Stimulated activated CD8-positive, alpha-beta memory T cell treated with anti-CD3 and anti-CD28 coated beads, Interleukin-2, amount 100 ng/mL, for 1 hour (primary cell): ENCODE data around the gene C10orf105.

Experiments used
- DNase-seq, 2 donors: peaks; one replicate each; pipeline ENCODE4 v3.0.0-alpha.2; 2020; ENCODE audit warnings: low read depth in 2 of 2

The C10orf105 gene

DNA sequence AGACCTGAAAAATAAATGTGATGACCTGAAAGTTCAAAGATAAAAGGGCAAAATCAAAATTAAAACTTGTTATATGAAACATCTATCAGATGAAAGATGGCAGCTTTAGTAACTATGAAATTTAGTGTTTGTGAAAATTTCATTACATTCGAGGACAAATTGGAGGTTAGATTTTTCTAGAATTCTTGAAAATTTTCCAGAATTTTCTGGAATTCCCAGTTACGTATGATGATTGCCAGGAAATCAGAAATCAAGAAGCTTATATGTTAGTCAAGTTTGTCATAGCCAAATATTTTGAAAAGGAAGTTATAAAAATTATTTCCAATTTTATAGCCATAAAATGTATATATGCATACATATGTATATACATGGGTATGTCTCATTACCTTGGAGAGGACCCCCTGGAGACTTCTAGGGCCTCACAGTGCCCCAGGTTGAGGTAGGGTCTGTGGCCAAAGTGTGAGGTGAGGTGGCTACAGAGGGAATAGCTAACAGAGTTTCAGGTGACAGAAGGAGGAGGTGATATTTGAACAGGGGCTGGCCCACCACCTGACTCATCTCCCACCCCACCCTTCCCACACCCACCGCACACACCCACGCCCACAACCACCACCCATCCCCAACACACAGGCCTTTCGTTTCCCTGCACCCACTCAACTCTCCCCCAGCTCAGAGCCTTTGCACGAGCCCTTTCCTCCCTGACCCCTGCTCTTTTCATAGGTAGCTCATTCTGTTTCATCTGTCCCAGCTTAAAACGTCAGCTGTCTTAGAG, 21.5 kb downstream of the C10orf105 start:
- peak; percentile 20 for DNase-seq

GRCh38 chr10:71696628-71697326, 22.8 kb downstream of the C10orf105 start:
- peak in 1 of 2 donors; percentile 48 for DNase-seq

DNA sequence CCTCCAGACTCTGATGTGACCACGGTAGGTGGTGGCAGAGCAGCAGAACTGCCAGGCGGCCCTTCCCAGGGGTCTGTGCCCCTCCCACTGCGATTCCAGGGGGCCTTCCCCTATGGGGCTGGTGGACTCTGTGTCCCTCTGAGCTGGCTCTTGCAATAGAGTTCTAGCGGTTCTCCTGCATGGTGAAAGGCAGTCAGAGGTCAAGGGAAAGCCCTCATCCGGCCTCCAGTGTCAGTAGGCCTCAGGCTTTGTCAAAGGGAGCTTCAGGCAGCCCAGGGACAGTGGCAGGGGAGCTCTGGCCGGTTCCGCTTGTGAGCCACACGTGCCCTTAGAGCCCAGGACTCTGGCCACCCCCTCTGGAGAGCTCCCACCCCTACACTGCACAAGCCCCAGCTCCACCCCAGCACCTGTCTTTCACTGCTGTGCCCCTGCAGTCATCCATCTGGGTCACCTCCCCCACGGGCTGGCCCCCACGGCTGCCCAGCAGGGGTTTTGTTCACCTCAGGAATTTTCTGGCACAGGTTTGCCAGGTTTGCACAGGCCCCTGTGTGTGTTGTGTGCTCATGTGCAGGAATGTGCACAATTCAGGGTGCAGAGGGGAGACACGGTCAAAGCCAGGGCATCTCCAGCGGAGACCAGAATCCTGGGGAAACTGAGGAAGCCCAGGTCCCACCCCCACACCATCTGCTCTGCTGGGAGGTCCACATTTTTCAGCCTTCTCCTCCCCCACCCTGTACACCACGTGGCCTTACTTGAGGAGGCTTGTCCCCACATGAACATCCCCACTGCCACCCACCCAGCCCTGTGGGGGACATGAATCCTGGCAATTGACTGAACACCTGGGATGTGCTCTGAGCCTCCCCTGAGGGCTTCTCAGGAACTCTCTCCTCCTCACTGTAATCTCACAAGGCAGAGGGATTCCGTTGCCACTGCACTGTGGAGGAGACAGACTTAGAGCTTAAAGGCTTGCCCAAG, 23.8 kb downstream of the C10orf105 start:
- no peak for DNase-seq

- DNase-seq, result no peak
These were observed 25.0 kb downstream of the C10orf105 start for GRCh38 chr10:71694567-71694968.

DNA sequence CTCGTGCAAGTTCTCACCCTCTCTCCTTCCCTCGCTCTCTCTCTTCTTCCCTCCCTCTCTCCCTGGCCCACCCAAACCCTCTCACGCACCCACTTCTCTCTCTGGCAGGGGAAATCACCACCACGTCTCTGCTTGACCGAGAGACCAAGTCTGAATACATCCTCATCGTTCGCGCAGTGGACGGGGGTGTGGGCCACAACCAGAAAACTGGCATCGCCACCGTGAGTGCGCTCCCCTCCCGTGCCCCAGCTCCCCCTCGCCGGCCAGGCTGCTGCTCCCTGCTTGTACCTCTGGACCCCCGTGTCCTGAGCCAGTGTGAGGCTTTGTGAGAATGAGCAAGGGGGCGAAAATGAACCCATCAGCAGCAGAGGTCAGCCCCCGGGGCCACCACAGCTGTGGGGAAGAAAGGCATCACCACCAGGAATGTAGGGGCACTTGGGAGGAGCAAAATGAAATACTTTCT, 25.5 kb downstream of the C10orf105 start:
- DNase-seq, result no peak

DNA sequence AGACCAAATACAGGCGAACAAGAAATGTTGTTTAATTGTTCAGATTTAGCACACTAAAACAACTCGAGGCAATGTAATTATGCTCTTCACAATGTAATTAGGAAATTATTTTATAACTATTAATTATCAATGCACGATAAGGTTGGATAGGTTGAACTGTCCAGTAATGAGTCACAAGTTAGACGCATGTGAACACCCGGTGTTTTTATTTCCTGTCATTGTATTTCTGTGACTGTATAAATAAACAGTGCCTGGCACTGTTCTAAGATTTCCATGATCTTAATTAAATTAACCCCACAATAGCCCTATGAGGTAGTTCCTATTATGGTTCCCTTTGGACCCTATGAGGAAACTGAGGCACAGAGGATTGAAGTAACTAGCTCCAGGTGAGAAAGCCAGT, 26.2 kb downstream of the C10orf105 start:
- DNase-seq, result no peak

DNA sequence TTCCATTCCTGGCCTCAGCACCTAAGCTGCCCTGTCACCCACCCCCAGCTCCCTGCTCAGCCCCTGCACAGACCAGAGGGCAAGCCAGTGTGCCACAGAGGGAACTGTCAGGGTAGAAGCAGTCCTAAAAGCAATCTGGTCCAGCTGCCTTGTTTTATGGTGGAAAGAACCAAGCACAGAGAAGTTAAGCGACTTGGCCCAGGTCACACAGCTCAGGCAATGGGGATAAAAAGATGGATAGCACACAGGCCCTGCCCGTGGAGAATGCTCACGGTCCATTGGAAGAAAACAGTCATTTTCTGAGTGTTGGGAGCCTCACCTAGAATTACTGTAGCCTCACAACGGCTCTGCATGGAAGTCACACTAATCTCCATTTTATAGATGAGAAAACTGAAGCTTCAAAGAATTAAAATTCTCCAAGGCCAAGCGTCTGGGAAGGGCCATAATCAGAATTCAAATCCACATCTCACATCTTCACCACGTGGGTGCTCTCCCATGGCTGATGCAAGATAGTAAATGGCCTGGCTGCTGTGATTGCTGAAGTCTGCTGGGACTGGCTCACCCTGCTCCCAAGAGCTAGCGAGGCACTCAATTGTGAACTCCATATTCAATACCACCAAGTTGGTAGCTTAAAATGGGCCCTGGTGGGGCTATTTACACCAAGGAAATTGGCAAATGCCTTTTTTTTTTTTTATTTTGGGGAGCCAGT, 26.8 kb downstream of the C10orf105 start:
- no peak for DNase-seq

DNA sequence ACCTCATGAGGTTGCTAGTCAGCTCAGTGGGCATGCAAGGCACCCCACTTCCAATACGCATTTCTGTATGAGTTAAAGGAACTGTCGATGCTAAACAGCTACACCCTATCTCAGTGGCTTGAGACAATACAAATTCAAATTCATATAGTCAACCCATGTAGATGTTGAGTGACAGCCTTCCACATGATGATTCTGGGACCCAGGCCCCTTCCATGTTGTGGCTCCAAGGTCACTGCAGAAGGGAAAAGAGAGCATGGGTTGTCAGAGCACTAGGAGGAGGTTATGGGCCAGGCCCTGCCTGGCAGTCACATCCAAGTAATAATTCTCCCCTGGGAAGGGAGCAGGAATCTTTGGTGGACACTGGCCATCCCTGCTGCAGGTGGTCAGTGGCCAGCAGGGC, 28.2 kb downstream of the C10orf105 start:
- DNase-seq, result no peak

GRCh38 chr10:71690094-71690720, 29.4 kb downstream of the C10orf105 start:
- no peak for DNase-seq

- DNase-seq, result no peak
These were observed 31.3 kb downstream of the C10orf105 start for GRCh38 chr10:71688256-71688655.

GRCh38 chr10:71687480-71687879, 32.1 kb downstream of the C10orf105 start:
- no peak for DNase-seq

DNA sequence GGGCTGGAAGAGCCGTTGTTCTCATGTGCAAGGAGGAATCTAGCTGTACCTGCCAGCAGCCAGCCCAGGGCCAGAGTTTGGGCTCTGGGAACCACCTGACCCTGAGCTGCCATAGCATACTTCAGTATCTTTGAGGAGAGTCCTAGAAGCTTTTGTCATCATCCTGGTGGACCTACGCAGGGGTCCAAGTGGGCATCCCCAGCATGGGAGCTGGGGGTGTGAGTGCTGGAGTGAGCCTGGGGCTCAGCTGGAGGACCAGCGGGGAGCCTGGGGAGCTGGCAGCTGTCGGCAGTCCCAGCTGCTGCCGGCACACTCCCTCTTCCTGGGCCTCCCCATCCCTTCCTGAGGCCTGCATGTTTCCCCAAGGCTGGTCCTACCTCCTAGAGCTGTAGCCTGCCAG, 32.5 kb downstream of the C10orf105 start:
- DNase-seq, result no peak

- no peak for DNase-seq
These were observed 33.9 kb downstream of the C10orf105 start for GRCh38 chr10:71685554-71686232.

GRCh38 chr10:71684356-71685173, 35.0 kb downstream of the C10orf105 start:
- DNase-seq, result no peak

DNA sequence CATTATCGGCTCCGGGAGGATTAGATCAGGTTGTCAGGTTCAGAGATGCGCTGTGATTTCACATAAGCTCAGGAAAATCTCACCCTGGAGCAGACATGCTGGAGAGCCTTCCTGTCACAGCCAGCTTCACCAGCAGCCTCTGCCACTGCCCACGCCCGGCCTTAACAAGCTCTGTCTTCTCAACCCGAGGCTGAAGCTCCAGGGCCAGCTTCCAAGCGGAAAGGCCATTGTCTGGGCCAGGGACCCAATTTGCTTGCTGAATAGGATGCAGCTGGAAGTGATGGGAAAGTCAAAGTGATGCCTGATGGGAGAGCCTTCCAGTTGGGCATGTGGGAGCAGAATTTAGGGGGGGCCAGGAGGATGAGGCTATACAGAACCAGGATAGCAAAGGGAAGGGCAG, 36.3 kb downstream of the C10orf105 start:
- DNase-seq, result no peak

GRCh38 chr10:71681977-71682376, 37.6 kb downstream of the C10orf105 start:
- DNase-seq, result no peak

- no peak for DNase-seq
These were observed 40.2 kb downstream of the C10orf105 start for GRCh38 chr10:71679425-71679824.

DNA sequence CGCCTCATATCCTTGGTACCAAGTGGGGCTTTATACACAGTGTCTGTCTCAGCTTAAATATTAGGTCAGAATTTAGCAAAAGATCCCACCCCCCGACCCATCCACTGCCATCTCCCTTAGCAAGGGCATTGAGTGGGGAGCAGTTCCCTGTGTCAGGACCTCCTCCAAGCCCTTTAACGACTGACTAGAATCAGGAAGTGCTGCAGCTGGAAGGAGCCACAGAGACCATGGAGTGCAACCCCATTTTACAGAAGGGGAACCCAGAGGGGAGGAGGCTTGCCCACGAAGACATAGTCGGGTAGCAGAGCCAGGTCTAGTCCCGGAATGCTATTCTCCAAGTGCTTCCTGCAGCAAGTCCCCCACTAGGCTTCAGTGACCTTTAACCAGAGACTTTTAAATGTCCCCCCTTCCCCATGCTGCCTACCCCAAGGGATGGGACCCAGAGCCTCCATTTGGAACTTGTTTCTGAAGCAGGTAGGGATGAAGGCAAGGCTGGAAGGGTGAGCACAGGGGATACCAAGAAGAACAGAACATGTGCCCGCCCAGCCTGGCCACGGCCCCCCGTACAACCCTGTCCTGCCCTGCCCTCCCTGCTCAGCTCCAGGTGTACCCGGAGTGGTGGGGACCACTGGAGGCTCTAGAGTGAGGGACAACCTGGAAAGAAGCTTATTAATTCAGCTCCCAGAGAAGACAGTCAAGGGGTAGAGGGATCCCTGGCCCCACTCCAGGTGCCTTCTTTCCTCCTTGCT, 41.3 kb downstream of the C10orf105 start:
- DNase-seq, result no peak

- no peak for DNase-seq
These were observed 42.3 kb downstream of the C10orf105 start for GRCh38 chr10:71677261-71677660.
